ENCODE measurements around the gene TRMT2B.
"Not testable (repeated sequence)": the region's sequence is repeated elsewhere in the genome, so short reads cannot be mapped to it uniquely, and the experiment has no call there.

Gene TRMT2B, protein sequence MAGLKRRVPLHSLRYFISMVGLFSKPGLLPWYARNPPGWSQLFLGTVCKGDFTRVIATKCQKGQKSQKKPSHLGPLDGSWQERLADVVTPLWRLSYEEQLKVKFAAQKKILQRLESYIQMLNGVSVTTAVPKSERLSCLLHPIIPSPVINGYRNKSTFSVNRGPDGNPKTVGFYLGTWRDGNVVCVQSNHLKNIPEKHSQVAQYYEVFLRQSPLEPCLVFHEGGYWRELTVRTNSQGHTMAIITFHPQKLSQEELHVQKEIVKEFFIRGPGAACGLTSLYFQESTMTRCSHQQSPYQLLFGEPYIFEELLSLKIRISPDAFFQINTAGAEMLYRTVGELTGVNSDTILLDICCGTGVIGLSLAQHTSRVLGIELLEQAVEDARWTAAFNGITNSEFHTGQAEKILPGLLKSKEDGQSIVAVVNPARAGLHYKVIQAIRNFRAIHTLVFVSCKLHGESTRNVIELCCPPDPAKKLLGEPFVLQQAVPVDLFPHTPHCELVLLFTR

DNA sequence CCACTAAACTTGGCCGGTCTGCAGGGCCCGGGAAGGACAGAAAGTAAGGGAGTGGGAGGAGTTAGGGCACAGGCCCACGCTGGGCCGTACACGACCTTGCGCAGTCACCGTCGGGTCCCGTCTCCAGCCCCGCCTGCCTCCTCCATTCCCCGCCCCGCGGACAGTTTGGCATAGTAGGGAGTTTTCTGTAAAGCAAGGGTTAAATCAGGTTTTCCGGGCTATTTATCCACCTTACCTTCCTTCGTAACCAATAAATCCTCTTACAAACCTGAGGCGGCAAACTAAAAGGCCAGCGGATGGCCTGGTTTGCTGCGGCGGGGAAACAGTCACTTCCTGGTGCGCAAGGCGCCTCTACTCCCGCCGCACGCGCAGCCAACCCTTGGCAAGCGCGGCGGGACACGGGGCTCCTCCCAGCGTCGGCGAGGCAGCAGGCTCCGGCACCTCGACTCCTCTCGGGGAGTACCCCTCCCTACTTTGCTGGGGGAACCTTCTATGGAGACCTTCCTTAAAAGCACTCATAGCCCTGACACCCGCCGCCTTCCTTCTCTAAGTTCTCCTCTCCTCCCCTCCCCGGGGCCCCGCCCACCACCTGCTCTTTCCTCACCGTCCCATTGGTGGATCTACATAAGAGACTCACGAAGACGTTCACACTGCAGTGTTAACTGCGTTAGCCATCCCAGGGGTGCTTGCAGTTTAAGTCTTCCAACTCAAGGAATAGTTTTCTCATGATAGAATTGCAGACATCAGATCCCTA is at the start of gene TRMT2B:
Gene TRMT2B (minus strand): TSS at position 563 of the 754 bp plus-strand sequence. CDS start 9,822 bp downstream, outside the sequence.
- peak; percentile 68 for DNase-seq (ENCODE audit: low read depth)

GRCh38 chrX:101097546-101098453 is 45.9 kb upstream of the TRMT2B start, which contains the start of gene CENPI:
Gene CENPI (plus strand): TSS chrX:101098204. CDS start chrX:101101071, 2,867 bp downstream.
- DNase-seq (ENCODE audit: low read depth), result peak; percentile 71

DNA sequence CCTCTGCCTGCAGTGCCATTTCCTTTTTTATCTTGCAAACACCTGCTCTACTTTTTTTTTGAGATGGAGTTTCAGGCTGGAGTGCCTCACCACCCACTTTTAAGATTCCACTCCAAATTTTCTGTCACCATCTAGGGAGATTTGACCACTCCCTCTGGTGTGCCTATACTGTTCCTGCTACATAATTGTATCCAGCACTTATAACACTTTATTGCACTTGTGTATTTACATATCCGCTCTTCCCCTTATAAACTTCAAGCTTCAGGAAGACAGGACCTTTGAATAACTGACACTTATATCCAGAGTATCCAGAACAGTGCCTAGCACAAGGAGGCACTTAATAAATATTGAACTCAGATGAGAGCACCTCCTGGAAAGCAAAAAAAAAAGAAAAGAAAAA is 39.9 kb upstream of the TRMT2B start:
- no peak for DNase-seq (ENCODE audit: low read depth)

DNA sequence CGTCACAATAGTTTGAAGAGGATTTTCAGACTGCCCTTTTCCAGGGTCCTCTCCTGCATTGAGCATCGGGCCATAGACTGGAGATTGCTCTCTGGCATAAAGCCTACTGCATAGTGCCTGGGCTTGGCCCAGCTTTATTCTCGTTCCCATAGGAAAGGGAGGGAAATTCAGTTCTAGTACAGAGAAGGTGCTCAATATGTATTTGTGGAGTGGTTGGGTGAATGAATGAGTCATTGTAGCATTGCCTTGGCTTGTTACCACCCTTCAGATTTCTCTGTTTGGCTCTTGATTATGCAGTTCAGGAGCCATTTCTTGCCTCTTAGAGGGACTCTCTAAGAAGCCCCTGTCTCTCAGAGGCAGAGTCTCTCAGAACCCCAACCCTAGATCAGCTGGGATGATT is 29.3 kb upstream of the TRMT2B start:
- DNase-seq (ENCODE audit: low read depth), result no peak

DNA sequence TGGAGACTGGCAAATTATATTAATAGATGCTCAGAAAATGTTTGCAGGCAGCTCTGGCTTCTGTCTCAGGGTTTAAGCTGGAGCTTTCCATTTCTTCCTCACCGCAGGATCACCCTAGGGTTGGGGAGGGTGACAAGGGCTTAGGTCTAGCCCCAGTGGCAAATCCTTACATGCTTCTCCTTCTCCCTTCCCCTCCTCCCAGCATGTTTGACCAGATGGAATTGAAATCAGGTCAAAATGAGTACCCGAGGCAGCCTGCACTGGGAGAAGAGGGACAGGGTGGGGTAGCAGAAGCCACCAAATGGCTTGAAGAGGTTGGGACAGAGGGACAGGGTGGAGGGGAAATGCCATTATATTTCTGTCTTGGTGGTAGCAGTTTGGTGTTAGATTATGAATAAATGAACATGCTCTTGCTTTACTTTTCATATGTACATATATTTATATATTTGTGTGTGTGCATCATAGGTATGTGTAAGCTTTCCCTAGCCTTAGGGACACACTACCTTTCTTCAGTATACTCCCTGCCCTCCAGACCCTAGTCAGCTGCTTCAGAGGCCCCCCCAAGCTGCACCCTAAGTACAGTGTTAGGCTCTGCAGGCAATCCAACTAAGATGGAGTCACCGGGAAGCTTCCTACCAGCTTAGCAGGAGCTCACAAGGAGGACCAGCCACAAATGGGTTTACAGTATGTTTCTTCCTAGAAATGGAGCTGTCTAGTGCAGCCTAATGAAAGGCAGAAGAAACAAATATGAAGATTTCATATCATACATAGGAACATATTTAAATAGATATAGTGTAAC is 28.6 kb upstream of the TRMT2B start:
- DNase-seq (ENCODE audit: low read depth), result no peak

DNA sequence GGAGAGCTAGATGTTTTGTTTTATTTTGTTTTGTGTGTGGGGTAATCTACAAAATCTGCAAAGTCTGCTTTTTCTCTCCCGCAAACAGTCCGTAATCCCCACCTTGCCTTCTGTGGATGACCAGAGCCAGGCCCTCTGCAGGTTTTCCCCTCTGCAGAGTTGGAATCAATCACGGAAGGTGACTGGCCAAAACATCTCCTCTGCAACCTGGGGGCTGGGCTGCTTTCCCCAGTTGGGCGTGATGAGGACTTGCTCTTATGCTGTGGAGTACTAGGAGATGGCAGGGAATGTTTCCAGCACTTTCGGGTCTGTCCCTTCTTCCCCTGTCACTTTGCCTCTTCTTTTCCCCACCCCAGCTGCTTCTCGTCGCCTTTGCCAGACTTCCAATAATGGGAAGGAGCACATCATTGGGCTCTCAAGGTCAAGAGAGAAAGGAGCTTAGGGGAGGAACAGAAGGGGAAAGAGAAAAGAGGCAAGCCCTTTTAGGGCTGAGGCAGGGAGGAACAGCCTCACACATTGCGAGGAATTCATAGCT is 27.9 kb upstream of the TRMT2B start:
- no peak for DNase-seq (ENCODE audit: low read depth)

- DNase-seq (ENCODE audit: low read depth), result no peak
Observed at GRCh38 chrX:101078716-101079598, 27.0 kb upstream of the TRMT2B start, which contains the start of gene TMEM35A. Gene TMEM35A (plus strand): TSS chrX:101078879. CDS start chrX:101079003, 124 bp downstream.

DNA sequence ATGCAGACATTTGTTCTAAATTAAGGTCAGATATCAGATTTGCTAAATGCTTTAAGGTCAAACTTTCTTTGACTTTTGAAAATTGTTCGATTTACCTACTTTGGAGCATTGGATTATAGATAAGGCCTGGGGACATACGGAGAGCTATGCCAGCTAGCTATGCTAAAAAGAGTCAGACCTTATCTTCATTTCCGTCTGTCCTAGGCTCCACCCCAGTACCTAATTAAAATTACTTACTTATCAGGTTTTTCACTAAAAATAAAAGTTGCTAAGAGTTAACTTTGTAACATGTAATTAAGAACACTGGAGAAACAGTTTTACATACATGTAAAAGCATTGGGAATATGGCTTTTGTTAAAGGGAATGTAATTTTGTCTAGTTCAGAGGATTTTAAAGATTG is 19.7 kb upstream of the TRMT2B start:
- DNase-seq (ENCODE audit: low read depth), result no peak

- DNase-seq (ENCODE audit: low read depth), result no peak
Observed at GRCh38 chrX:101062176-101062575, 10.3 kb upstream of the TRMT2B start.

- DNase-seq (ENCODE audit: low read depth), result peak; percentile 34
Observed at GRCh38 chrX:101057093-101057714, 5.3 kb upstream of the TRMT2B start.

- DNase-seq (ENCODE audit: low read depth), result not testable (repeated sequence)
Observed at GRCh38 chrX:101056551-101056950, 4.6 kb upstream of the TRMT2B start.

DNA sequence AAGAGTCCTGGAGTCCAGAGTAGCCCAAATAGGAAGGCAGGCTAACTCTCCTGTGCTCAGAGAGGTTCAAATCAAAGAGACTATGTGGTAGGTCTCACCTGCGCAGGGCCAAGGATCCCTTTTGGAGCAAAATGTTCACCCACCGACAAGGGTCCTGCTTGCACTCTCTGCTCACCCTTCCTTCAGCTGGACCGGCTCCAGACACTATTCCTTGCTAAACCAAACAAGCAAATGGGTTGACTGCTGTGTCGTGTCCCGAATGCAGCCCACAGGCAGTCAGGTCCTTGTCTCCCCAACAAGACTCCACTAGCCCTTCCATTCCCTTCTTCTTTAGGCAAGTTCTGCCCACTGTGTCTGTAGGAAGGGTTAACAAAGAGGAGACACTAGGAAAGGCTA is 760 bp downstream of the TRMT2B start:
- no peak for DNase-seq (ENCODE audit: low read depth)

GRCh38 chrX:101040197-101040596 is 11.7 kb downstream of the TRMT2B start:
- DNase-seq (ENCODE audit: low read depth), result no peak

DNA sequence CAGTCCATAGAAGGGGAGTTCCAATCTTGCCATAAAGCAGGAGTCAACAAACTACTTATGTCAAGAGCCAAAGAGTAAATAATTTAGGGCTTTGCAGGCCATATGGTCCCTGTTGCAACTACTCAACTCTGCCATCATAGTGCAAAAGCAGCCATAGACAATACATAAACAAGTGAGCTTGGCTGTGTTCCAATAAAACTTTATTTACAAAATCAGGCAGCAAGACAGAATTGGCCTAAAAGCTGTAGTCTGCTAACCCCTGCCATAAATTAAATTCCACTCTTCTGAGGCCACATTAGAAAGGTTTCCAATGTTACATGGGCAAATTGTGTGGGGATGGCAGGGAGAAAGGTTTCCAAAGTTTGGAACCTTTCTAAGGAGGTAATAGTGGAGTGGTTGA is 14.7 kb downstream of the TRMT2B start:
- no peak for DNase-seq (ENCODE audit: low read depth)

- DNase-seq (ENCODE audit: low read depth), result no peak
Observed at GRCh38 chrX:101029665-101030064, 22.2 kb downstream of the TRMT2B start.

GRCh38 chrX:101028562-101028961 is 23.3 kb downstream of the TRMT2B start:
- no peak for DNase-seq (ENCODE audit: low read depth)

- DNase-seq (ENCODE audit: low read depth), result no peak
Observed at GRCh38 chrX:101025126-101025525, 26.8 kb downstream of the TRMT2B start.

DNA sequence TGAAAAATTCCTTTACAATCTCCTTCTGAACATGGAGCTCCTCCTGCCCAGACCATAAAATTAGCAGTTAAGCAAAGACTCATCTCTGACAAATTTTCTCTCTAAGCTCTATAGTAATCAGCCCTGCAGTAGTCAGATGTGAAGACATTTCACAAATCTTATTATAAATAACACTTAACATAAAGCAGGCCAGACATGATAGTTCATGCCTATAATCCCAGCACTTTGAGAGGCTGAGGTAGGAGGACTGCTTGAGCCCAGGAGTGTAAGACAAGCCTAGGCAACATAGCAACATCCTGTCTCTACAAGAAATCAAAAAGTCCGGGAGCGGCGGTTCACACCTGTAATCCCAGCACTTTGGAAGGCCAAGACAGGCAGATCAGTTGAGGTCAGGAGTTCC is 29.9 kb downstream of the TRMT2B start:
- DNase-seq (ENCODE audit: low read depth), result no peak

- not testable (repeated sequence) for DNase-seq (ENCODE audit: low read depth)
Observed at GRCh38 chrX:101012031-101012430, 39.9 kb downstream of the TRMT2B start.
